NK-92 (cell line): Measurements from ENCODE around the gene PLPP1.

ENCODE experiments used
- DNase-seq: peaks from one replicate; lab custom pipeline; 2025; ENCODE audit not compliant: unreplicated experiment; lab: John Stamatoyannopoulos, UW

Gene PLPP1

GRCh38 chr5:55534436-55535198, at the start of gene PLPP1:
TSS of gene PLPP1 (minus strand) at chr5:55534964. CDS start at chr5:55534629, 335 bp downstream.
- DNase-seq: no peak

- no peak for DNase-seq
These were observed 48.8 kb upstream of the PLPP1 start for GRCh38 chr5:55583578-55583977.

- DNase-seq: no peak
These were observed 47.5 kb upstream of the PLPP1 start for GRCh38 chr5:55582256-55582655.

GRCh38 chr5:55580042-55580441, 45.3 kb upstream of the PLPP1 start:
- DNase-seq: no peak

GRCh38 chr5:55578771-55579170, 44.0 kb upstream of the PLPP1 start:
- DNase-seq: no peak

GRCh38 chr5:55577353-55578060, 42.7 kb upstream of the PLPP1 start:
- no peak for DNase-seq

GRCh38 chr5:55576661-55577060, 41.9 kb upstream of the PLPP1 start:
- no peak for DNase-seq

- DNase-seq: no peak
These were observed 41.2 kb upstream of the PLPP1 start for GRCh38 chr5:55575815-55576583.

GRCh38 chr5:55572600-55572999, 37.8 kb upstream of the PLPP1 start:
- no peak for DNase-seq

GRCh38 chr5:55572020-55572419, 37.3 kb upstream of the PLPP1 start:
- no peak for DNase-seq

GRCh38 chr5:55570570-55570969, 35.8 kb upstream of the PLPP1 start:
- DNase-seq: no peak

GRCh38 chr5:55570026-55570425, 35.3 kb upstream of the PLPP1 start:
- DNase-seq: no peak

- DNase-seq: no peak
These were observed 34.7 kb upstream of the PLPP1 start for GRCh38 chr5:55569513-55569865.

GRCh38 chr5:55568654-55569512, 34.1 kb upstream of the PLPP1 start:
- no peak for DNase-seq

- no peak for DNase-seq
These were observed 30.0 kb upstream of the PLPP1 start for GRCh38 chr5:55564721-55565120.

GRCh38 chr5:55558484-55558883, 23.7 kb upstream of the PLPP1 start:
- no peak for DNase-seq

GRCh38 chr5:55557123-55557522, 22.4 kb upstream of the PLPP1 start:
- DNase-seq: no peak

- no peak for DNase-seq
These were observed 19.9 kb upstream of the PLPP1 start for GRCh38 chr5:55554585-55555202.

GRCh38 chr5:55551904-55552303, 17.1 kb upstream of the PLPP1 start:
- DNase-seq: no peak

GRCh38 chr5:55551358-55551757, 16.6 kb upstream of the PLPP1 start:
- no peak for DNase-seq

GRCh38 chr5:55547781-55548180, 13.0 kb upstream of the PLPP1 start:
- DNase-seq: no peak
